Activated naive CD8-positive, alpha-beta T cell treated with anti-CD3 and anti-CD28 coated beads, Interleukin-2, amount 10 ng/mL, durations not matched to agents 7 days and 5 days (primary cell): ENCODE measurements around the gene RNF149. TPM values are rescaled to one million over a fixed set of nuclear protein-coding genes. Genes with fewer than 3 reads are reported as not detected.
A peak's percentile ranks its signal among the peaks of the same experiment; 100 is the strongest.

Experiments
- ATAC-seq: fragments of 150-1000 bp; cut with Tn5 transposase; one replicate; pipeline ENCODE4 v1.10.0; 2021; ENCODE audit warnings: low read depth, moderate library complexity
- POLR2A ChIA-PET: fragments of 350-600 bp; sonication (Branson Sonifier 250); formaldehyde crosslinking; loops from one replicate; lab custom pipeline; 2021; ENCODE audit warnings: antibody characterized with exemption; lab: Charles Lee
- DNase-seq: peaks from one replicate; pipeline ENCODE4 v3.0.0; 2021
- H3K27ac Mint-ChIP-seq: one replicate; pipeline ENCODE4 v1.8.0; 2022; ENCODE audit warnings: mild to moderate bottlenecking, mixed read lengths
- H3K27me3 Mint-ChIP-seq: one replicate; pipeline ENCODE4 v1.8.0; 2022; ENCODE audit warnings: mild to moderate bottlenecking, moderate library complexity, mixed read lengths
- H3K36me3 Mint-ChIP-seq: one replicate; pipeline ENCODE4 v1.8.0; 2021; ENCODE audit warnings: mild to moderate bottlenecking, mixed read lengths
- H3K4me1 Mint-ChIP-seq: one replicate; pipeline ENCODE4 v1.8.0; 2021; ENCODE audit warnings: mixed read lengths
- H3K4me3 Mint-ChIP-seq: one replicate; pipeline ENCODE4 v1.8.0; 2022; ENCODE audit warnings: mild to moderate bottlenecking, moderate library complexity, mixed read lengths
- H3K9me3 Mint-ChIP-seq: one replicate; pipeline ENCODE4 v1.8.0; 2021; ENCODE audit warnings: mixed read lengths
- total RNA-seq, 2 experiments: library from RNA; stranded (reverse); gene quantifications; one replicate each; pipeline ENCODE4 v1.2.3, GENCODE V29; 2021

Gene RNF149
- total RNA-seq, 2 experiments from 2014 or later, result 90.1 to 90.3 TPM

DNA sequence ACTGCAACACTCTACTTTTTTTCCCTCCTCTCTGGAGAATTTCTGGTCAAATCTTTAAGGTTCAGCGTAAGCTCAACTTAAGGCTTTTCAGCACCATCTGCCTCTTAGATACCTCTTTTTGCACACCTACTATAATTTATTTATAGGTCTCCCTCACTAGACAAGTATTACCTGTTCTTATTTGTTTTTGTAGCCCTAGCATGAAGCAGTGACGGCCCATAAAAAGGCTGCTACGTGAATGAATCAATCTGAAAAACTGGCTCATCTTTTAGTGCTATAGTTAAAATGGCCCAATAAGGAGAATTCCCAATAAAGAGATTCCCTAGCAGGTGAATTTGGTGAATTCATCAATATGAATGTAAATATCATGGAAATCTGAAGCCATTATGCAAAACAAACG, 6.5 kb downstream of the RNF149 start:
- H3K27ac Mint-ChIP-seq, result no peak overlapping the region
- DNase-seq (no peak), ATAC-seq (no peak)
- POLR2A ChIA-PET, result no interaction called here
- H3K9me3 Mint-ChIP-seq, result no peaks in the 10 kb centered on the region
- peaks cover 42% of the 10 kb centered on the region for H3K36me3 Mint-ChIP-seq
- no peaks in the 10 kb centered on the region for H3K27me3 Mint-ChIP-seq
- peaks cover 69% of the 10 kb centered on the region for H3K4me1 Mint-ChIP-seq
- peak overlapping the region; percentile 8 for H3K4me3 Mint-ChIP-seq

DNA sequence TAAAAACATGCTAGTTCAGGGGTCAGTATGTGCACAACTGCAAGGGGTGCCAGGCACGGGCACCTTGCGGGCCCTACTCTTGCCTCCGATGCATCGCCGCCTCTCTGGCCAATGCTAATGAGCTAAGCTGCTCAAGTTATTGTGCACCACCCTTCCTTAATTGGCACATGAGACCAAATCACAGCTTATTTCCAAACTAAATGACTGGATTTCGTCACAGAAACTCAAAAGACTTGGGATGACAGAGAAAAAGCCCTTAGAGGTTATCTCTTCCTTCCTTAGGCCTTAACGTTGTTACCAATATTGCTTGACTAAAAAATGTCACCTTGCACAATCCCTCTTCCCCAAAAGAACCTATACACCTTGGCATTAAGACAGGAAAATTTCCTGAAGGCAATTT, 7.7 kb downstream of the RNF149 start:
- ATAC-seq (no peak), DNase-seq (no peak)
- Mint-ChIP-seq H3K9me3 (no peaks in the 10 kb centered on the region), H3K4me1 (peaks cover 70% of the 10 kb centered on the region), H3K27me3 (no peaks in the 10 kb centered on the region), H3K27ac (no peak overlapping the region), H3K36me3 (peaks cover 34% of the 10 kb centered on the region), H3K4me3 (no peak overlapping the region)
- POLR2A ChIA-PET, result interaction anchor here (1.7 kb wide), 1 partner anchor 8 kb away, joined by 5 read pairs; the partner anchor contains the start of gene RNF149

- ATAC-seq (no peak), DNase-seq (no peak)
- peaks cover 28% of the 10 kb centered on the region for H3K36me3 Mint-ChIP-seq
- H3K4me3 Mint-ChIP-seq, result no peak overlapping the region
- no peaks in the 10 kb centered on the region for H3K27me3 Mint-ChIP-seq
- POLR2A ChIA-PET, result interaction anchor here (1.7 kb wide), 1 partner anchor 9 kb away, joined by 5 read pairs; the partner anchor contains the start of gene RNF149
- H3K9me3 Mint-ChIP-seq, result no peaks in the 10 kb centered on the region
- H3K4me1 Mint-ChIP-seq, result peaks cover 64% of the 10 kb centered on the region
- no peak overlapping the region for H3K27ac Mint-ChIP-seq
Measured at GRCh38 chr2:101300164-101300563, 8.3 kb downstream of the RNF149 start.

DNA sequence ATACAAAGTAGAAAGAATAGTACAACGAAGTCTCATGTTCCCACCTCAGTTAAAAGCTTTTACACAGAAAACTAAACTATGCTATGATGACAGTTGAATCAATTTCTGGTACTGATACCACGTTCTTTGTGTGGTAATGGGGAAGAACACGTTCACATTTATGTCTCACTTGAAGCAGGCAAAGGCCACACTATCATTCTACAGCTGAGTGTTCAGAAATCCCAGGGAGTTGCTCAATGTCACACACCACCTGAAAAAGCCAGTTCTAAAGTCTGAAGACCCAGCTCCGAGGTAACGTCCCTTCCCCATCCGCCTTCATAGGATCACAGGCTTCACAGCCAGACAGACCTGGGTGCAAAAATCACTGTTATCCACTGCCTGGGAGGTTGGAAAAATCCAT, 8.9 kb downstream of the RNF149 start:
- Mint-ChIP-seq H3K27me3 (no peaks in the 10 kb centered on the region), H3K4me3 (no peak overlapping the region), H3K4me1 (peaks cover 60% of the 10 kb centered on the region), H3K9me3 (no peaks in the 10 kb centered on the region), H3K27ac (no peak overlapping the region), H3K36me3 (peaks cover 28% of the 10 kb centered on the region)
- POLR2A ChIA-PET, result interaction anchor here (1.7 kb wide), 1 partner anchor 9 kb away, joined by 5 read pairs; the partner anchor contains the start of gene RNF149
- ATAC-seq (no peak), DNase-seq (no peak)

DNA sequence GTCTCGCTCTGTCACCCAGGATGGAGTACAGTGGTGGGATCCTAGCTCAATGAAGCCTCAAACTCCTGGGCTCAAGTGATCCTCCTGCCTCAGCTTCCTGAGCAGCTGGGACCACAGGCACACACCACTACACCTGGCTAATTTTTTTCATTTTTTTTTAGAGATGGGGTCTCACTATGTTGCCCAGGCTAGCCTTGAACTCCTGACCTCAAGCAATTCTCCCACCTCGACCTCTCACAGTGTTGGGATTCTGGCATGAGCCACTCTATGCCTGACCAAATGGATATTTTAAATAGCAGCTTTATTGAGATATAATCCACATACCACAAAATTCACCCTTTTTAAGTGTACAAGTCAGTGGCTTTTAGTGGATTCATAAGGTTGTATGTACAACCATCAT, 11.1 kb downstream of the RNF149 start:
- POLR2A ChIA-PET, result interaction anchor here (0.6 to 1.7 kb wide), 2 partner anchors 11 to 544 kb away, joined by 5 read pairs; partner anchors contain the start of gene RNF149
- no peaks in the 10 kb centered on the region for H3K9me3 Mint-ChIP-seq
- H3K36me3 Mint-ChIP-seq, result peaks cover 25% of the 10 kb centered on the region
- no peaks in the 10 kb centered on the region for H3K27me3 Mint-ChIP-seq
- H3K4me1 Mint-ChIP-seq, result peaks cover 43% of the 10 kb centered on the region
- DNase-seq (no peak), ATAC-seq (no peak)
- no peak overlapping the region for H3K4me3 Mint-ChIP-seq
- H3K27ac Mint-ChIP-seq, result no peak overlapping the region

DNA sequence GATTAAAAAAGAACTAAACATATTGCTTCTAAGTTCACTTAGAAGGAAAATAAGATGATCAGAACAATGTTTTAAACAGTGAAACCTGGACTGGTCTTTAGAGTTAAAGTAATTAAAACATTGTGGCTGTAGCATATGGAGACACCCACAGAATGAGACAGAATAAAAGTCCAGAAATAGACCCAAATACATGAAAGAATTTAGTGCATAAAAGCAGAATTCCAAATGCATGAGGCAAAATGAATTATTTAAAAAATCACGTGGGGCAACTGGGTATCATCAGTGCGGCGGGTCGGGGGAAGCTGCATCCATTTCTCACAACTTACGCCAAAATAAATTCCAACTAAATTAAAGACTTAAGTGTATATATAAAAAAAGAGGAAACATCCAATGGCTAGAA, 12.1 kb downstream of the RNF149 start:
- ATAC-seq, result no peak
- DNase-seq, result no peak
- Mint-ChIP-seq H3K4me1 (peaks cover 37% of the 10 kb centered on the region), H3K36me3 (peaks cover 24% of the 10 kb centered on the region), H3K27me3 (no peaks in the 10 kb centered on the region), H3K9me3 (no peaks in the 10 kb centered on the region), H3K27ac (no peak overlapping the region), H3K4me3 (no peak overlapping the region)
- POLR2A ChIA-PET, result no interaction called here

DNA sequence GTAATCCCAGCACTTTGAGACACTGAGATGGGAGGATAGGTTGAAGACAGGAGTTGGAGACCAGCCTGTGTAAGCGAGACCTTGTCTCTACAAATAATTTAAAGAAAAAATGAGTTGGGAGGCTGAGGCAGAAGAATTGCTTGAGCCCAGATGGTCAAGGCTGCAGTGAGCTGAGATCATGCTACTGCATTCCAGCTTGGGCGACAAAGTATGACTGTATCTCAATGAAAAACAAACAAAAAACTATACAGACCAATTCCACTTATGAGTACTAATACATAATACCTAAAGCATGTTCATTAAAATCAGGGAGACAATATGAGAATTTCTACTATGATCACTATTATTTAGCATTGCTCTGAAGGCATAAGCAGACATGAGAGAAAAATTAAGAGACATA, 12.6 kb downstream of the RNF149 start:
- Mint-ChIP-seq H3K36me3 (peaks cover 24% of the 10 kb centered on the region), H3K4me1 (peaks cover 34% of the 10 kb centered on the region), H3K27me3 (no peaks in the 10 kb centered on the region), H3K27ac (no peak overlapping the region), H3K4me3 (no peak overlapping the region), H3K9me3 (no peaks in the 10 kb centered on the region)
- DNase-seq (no peak), ATAC-seq (no peak)
- POLR2A ChIA-PET, result interaction anchor here (1.2 kb wide), 1 partner anchor 13 kb away, joined by 5 read pairs; the partner anchor contains the start of gene RNF149

GRCh38 chr2:101294861-101295260, 13.6 kb downstream of the RNF149 start:
- H3K36me3 Mint-ChIP-seq, result peaks cover 26% of the 10 kb centered on the region
- ATAC-seq, result no peak
- no peaks in the 10 kb centered on the region for H3K9me3 Mint-ChIP-seq
- H3K27me3 Mint-ChIP-seq, result no peaks in the 10 kb centered on the region
- H3K27ac Mint-ChIP-seq, result no peak overlapping the region
- peaks cover 28% of the 10 kb centered on the region for H3K4me1 Mint-ChIP-seq
- POLR2A ChIA-PET, result interaction anchor here (1.2 kb wide), 1 partner anchor 14 kb away, joined by 5 read pairs; the partner anchor contains the start of gene RNF149
- no peak overlapping the region for H3K4me3 Mint-ChIP-seq
- no peak for DNase-seq

GRCh38 chr2:101293544-101293943, 15.0 kb downstream of the RNF149 start:
- Mint-ChIP-seq H3K4me1 (peaks cover 19% of the 10 kb centered on the region), H3K27ac (no peak overlapping the region), H3K27me3 (no peaks in the 10 kb centered on the region), H3K9me3 (no peaks in the 10 kb centered on the region), H3K36me3 (peaks cover 24% of the 10 kb centered on the region), H3K4me3 (no peak overlapping the region)
- DNase-seq, result no peak
- POLR2A ChIA-PET, result interaction anchor here (0.6 kb wide), 1 partner anchor 38 kb away, joined by 3 read pairs; no protein-coding TSS in a partner anchor
- ATAC-seq, result no peak

DNA sequence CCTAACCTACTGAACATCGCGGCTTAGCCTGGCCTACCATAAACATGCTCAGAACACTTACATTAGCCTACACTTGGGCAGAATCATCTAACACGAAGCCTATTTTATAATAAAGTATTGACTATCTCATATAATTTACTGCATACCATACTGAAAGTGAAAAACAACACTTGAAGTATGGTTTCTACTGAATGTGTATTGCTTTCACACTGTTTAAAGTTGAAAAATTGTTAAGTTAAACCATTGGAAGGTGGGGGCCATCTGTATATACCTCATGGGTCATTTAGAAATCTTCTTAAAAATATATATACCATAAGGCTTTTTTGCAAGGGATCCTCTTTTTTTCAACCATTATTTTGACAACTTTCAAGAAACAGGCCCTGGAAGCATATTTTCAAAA, 16.5 kb downstream of the RNF149 start:
- ATAC-seq (no peak), DNase-seq (no peak)
- Mint-ChIP-seq H3K27ac (no peak overlapping the region), H3K27me3 (no peaks in the 10 kb centered on the region), H3K4me3 (no peak overlapping the region), H3K36me3 (peaks cover 18% of the 10 kb centered on the region), H3K4me1 (peaks cover 14% of the 10 kb centered on the region), H3K9me3 (no peaks in the 10 kb centered on the region)
- POLR2A ChIA-PET, result no interaction called here

GRCh38 chr2:101290711-101291110, 17.8 kb downstream of the RNF149 start:
- Mint-ChIP-seq H3K27me3 (no peaks in the 10 kb centered on the region), H3K36me3 (peaks cover 24% of the 10 kb centered on the region), H3K9me3 (no peaks in the 10 kb centered on the region), H3K4me1 (peaks cover 6% of the 10 kb centered on the region), H3K4me3 (no peak overlapping the region), H3K27ac (no peak overlapping the region)
- POLR2A ChIA-PET, result no interaction called here
- ATAC-seq (no peak), DNase-seq (no peak)

GRCh38 chr2:101287303-101287702, 21.2 kb downstream of the RNF149 start:
- H3K27me3 Mint-ChIP-seq, result no peaks in the 10 kb centered on the region

GRCh38 chr2:101286684-101287083, 21.8 kb downstream of the RNF149 start:
- Mint-ChIP-seq H3K27ac (no peak overlapping the region), H3K4me3 (no peak overlapping the region), H3K4me1 (peaks cover 13% of the 10 kb centered on the region), H3K9me3 (no peaks in the 10 kb centered on the region), H3K27me3 (no peaks in the 10 kb centered on the region), H3K36me3 (peaks cover 36% of the 10 kb centered on the region)
- POLR2A ChIA-PET, result no interaction called here
- ATAC-seq (no peak), DNase-seq (no peak)

More at GRCh38 chr2:101287303-101287702, 21.2 kb downstream of the RNF149 start:
- no peak for DNase-seq
- POLR2A ChIA-PET, result no interaction called here
- Mint-ChIP-seq H3K27ac (no peak overlapping the region), H3K4me1 (peaks cover 9% of the 10 kb centered on the region), H3K4me3 (no peak overlapping the region), H3K36me3 (peaks cover 32% of the 10 kb centered on the region), H3K9me3 (no peaks in the 10 kb centered on the region)
- ATAC-seq, result no peak

DNA sequence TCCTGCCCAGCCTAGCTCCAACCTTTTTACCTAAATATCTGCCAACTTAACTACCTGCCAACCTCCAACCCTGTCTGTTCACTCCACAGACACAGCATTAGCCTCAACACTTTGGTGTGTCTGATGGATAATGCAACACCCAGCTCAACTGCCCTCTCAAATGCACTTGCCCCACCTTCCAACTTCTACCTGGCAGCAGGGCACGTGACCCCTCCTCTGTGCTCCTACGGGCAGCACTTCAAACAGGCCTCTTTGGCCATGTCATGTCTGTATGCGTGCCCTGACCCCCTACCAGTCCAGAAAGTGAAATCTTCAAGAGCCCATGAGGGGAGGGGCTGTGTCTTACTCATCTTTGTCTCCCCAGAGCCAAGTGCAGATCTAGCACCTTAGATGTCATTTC, 25.5 kb downstream of the RNF149 start:
- peak overlapping the region; percentile 9 for H3K27ac Mint-ChIP-seq
- no peak overlapping the region for H3K4me3 Mint-ChIP-seq
- H3K4me1 Mint-ChIP-seq, result peaks cover 11% of the 10 kb centered on the region
- ATAC-seq (no peak), DNase-seq (no peak)
- H3K27me3 Mint-ChIP-seq, result no peaks in the 10 kb centered on the region
- no peaks in the 10 kb centered on the region for H3K9me3 Mint-ChIP-seq
- POLR2A ChIA-PET, result no interaction called here
- H3K36me3 Mint-ChIP-seq, result peaks cover 49% of the 10 kb centered on the region
